ENCODE measurements around the gene PTPRK. TPM values are rescaled to one million over a fixed set of nuclear protein-coding genes. Genes with fewer than 3 reads are reported as not detected.

Gene PTPRK
- total RNA-seq, 1 experiment from 2014 or later = 94.4 TPM

- H3K27me3 Mint-ChIP-seq (ENCODE audit: insufficient read depth, unreplicated experiment) = no peaks in the 10 kb centered on the region
- no peak overlapping the region for H3K4me3 Mint-ChIP-seq (ENCODE audit: unreplicated experiment)
- Histone ChIP-seq H3K4me1 (no peaks in the 10 kb centered on the region), H3K36me3 (ENCODE audit: control insufficient read depth, insufficient read depth, low read length) (no peaks in the 10 kb centered on the region), H3K4me3 (ENCODE audit: low read depth, low read length) (no peak overlapping the region), H3K27me3 (replicated peaks; ENCODE audit: control insufficient read depth, insufficient read depth, low read length) (no peaks in the 10 kb centered on the region), H3K9me3 (no peaks in the 10 kb centered on the region)
- no peak for TF ChIP-seq CTCF (IDR thresholded peaks at IDR 0.05; ENCODE audit: insufficient read depth in 1 of 2, low read depth in 1 of 2, low read length in 1 of 2, severe bottlenecking in 1 of 2, unreplicated experiment in 1 of 2)
- intact Hi-C loops (cut with micrococcal nuclease; ENCODE audit: unreplicated experiment) = no loop called here
- peaks cover 25% of the 10 kb centered on the region for H3K9me3 Mint-ChIP-seq (ENCODE audit: unreplicated experiment)
- ChIA-PET POLR2A (no interaction called here), CTCF (no interaction called here)
- BruUV-seq (replicated peaks) = no TSS peak
- H3K4me1 Mint-ChIP-seq (ENCODE audit: low read depth, unreplicated experiment) = no peaks in the 10 kb centered on the region
- H3K36me3 Mint-ChIP-seq (ENCODE audit: insufficient read depth, unreplicated experiment) = no peaks in the 10 kb centered on the region
- no peak overlapping the region for H3K27ac Mint-ChIP-seq (ENCODE audit: unreplicated experiment)
- DNase-seq = no peak
These were observed 596.4 kb downstream of the PTPRK start for GRCh38 chr6:127924031-127924430.

GRCh38 chr6:127923135-127923534 is 597.3 kb downstream of the PTPRK start:
- Mint-ChIP-seq H3K27me3 (ENCODE audit: insufficient read depth, unreplicated experiment) (no peaks in the 10 kb centered on the region), H3K9me3 (ENCODE audit: unreplicated experiment) (peaks cover 19% of the 10 kb centered on the region), H3K4me3 (ENCODE audit: unreplicated experiment) (no peak overlapping the region), H3K4me1 (ENCODE audit: low read depth, unreplicated experiment) (no peaks in the 10 kb centered on the region), H3K27ac (ENCODE audit: unreplicated experiment) (no peak overlapping the region), H3K36me3 (ENCODE audit: insufficient read depth, unreplicated experiment) (no peaks in the 10 kb centered on the region)
- no TSS peak for BruUV-seq (replicated peaks)
- Histone ChIP-seq H3K4me3 (ENCODE audit: low read depth, low read length) (no peak overlapping the region), H3K27me3 (replicated peaks; ENCODE audit: control insufficient read depth, insufficient read depth, low read length) (no peaks in the 10 kb centered on the region), H3K9me3 (no peaks in the 10 kb centered on the region), H3K4me1 (no peaks in the 10 kb centered on the region), H3K36me3 (ENCODE audit: control insufficient read depth, insufficient read depth, low read length) (no peaks in the 10 kb centered on the region)
- POLR2A ChIA-PET = no interaction called here
- no peak for TF ChIP-seq CTCF (IDR thresholded peaks at IDR 0.05; ENCODE audit: insufficient read depth in 1 of 2, low read depth in 1 of 2, low read length in 1 of 2, severe bottlenecking in 1 of 2, unreplicated experiment in 1 of 2)
- intact Hi-C loops (cut with micrococcal nuclease; ENCODE audit: unreplicated experiment) = no loop called here
- CTCF ChIA-PET = no interaction called here
- no peak for DNase-seq

GRCh38 chr6:127921982-127922381 is 598.4 kb downstream of the PTPRK start:
- intact Hi-C loops (cut with micrococcal nuclease; ENCODE audit: unreplicated experiment) = no loop called here
- H3K9me3 ChIP-seq = no peaks in the 10 kb centered on the region
- H3K9me3 Mint-ChIP-seq (ENCODE audit: unreplicated experiment) = peaks cover 11% of the 10 kb centered on the region
- no peaks in the 10 kb centered on the region for H3K27me3 Mint-ChIP-seq (ENCODE audit: insufficient read depth, unreplicated experiment)
- no peak overlapping the region for H3K4me3 Mint-ChIP-seq (ENCODE audit: unreplicated experiment)
- ChIA-PET POLR2A (no interaction called here), CTCF (no interaction called here)
- no peak overlapping the region for H3K27ac Mint-ChIP-seq (ENCODE audit: unreplicated experiment)
- H3K4me3 ChIP-seq (ENCODE audit: low read depth, low read length) = no peak overlapping the region
- no peaks in the 10 kb centered on the region for H3K4me1 Mint-ChIP-seq (ENCODE audit: low read depth, unreplicated experiment)
- no peaks in the 10 kb centered on the region for H3K36me3 ChIP-seq (ENCODE audit: control insufficient read depth, insufficient read depth, low read length)
- H3K27me3 ChIP-seq (replicated peaks; ENCODE audit: control insufficient read depth, insufficient read depth, low read length) = no peaks in the 10 kb centered on the region
- no peaks in the 10 kb centered on the region for H3K4me1 ChIP-seq
- H3K36me3 Mint-ChIP-seq (ENCODE audit: insufficient read depth, unreplicated experiment) = no peaks in the 10 kb centered on the region
- BruUV-seq (replicated peaks) = no TSS peak
- TF ChIP-seq CTCF (IDR thresholded peaks at IDR 0.05; ENCODE audit: insufficient read depth in 1 of 2, low read depth in 1 of 2, low read length in 1 of 2, severe bottlenecking in 1 of 2, unreplicated experiment in 1 of 2) = no peak
- no peak for DNase-seq

Measured in Caco-2 (cell line).